GM23338 (cell line): ENCODE results near the gene CMC1. TPM values are rescaled to one million over a fixed set of nuclear protein-coding genes. Genes with fewer than 3 reads are reported as not detected.

ENCODE experiments used
- ATAC-seq: fragments of 200-7000 bp; cut with Tn5 transposase; 3 replicates; pipeline ENCODE4 v1.9.1; 2020
- DNase-seq: peaks from one replicate; pipeline ENCODE4 v3.0.0-alpha.2; 2015; ENCODE audit warnings: low spot score
- H2AFZ ChIP-seq: fragments of 200-600 bp; sonication (generic); 2 replicates; pipeline ENCODE4 v1.8.0; 2016; ENCODE audit warnings: antibody characterized with exemption, mild to moderate bottlenecking, moderate library complexity
- H3F3A ChIP-seq: fragments of 200-600 bp; sonication (generic); replicated peaks from 2 replicates; pipeline ENCODE4 v1.8.0; 2017; ENCODE audit warnings: antibody characterized with exemption, mixed run types, low read depth
- H3K27ac ChIP-seq: fragments of 200-600 bp; sonication (generic); 2 replicates; pipeline ENCODE4 v1.6.1; 2016; ENCODE audit warnings: low read depth
- H3K27me3 ChIP-seq: fragments of 200-600 bp; sonication (generic); 2 replicates; pipeline ENCODE4 v1.8.0; 2016; ENCODE audit warnings: mild to moderate bottlenecking, mixed run types, moderate library complexity; ENCODE audit not compliant: insufficient read depth
- H3K36me3 ChIP-seq: fragments of 200-600 bp; sonication (generic); 2 replicates; pipeline ENCODE4 v1.8.0; 2016; ENCODE audit warnings: mild to moderate bottlenecking; ENCODE audit not compliant: insufficient read depth
- H3K4me1 ChIP-seq: fragments of 200-600 bp; sonication (generic); 2 replicates; pipeline ENCODE4 v1.8.0; 2016; ENCODE audit warnings: mild to moderate bottlenecking, moderate library complexity; ENCODE audit not compliant: insufficient read depth
- H3K4me2 ChIP-seq: fragments of 200-600 bp; sonication (generic); 2 replicates; pipeline ENCODE4 v1.7.1; 2017; ENCODE audit warnings: mixed run types
- H3K4me3 ChIP-seq: fragments of 200-600 bp; sonication (generic); 2 replicates; pipeline ENCODE4 v1.6.1; 2016; ENCODE audit warnings: mixed run types
- H3K79me2 ChIP-seq: fragments of 200-600 bp; sonication (generic); replicated peaks from 2 replicates; pipeline ENCODE4 v1.8.0; 2017; ENCODE audit warnings: mild to moderate bottlenecking; ENCODE audit not compliant: insufficient read depth
- H3K9me2 ChIP-seq: fragments of 200-600 bp; sonication (generic); 2 replicates; pipeline ENCODE4 v1.8.0; 2017; ENCODE audit not compliant: insufficient read depth
- H4K20me1 ChIP-seq: fragments of 200-600 bp; sonication (generic); replicated peaks from 2 replicates; pipeline ENCODE4 v1.8.0; 2017; ENCODE audit warnings: mild to moderate bottlenecking; ENCODE audit not compliant: insufficient read depth
- H3K27ac Mint-ChIP-seq: 2 replicates; pipeline ENCODE4 v1.8.0; 2020; ENCODE audit warnings: inconsistent platforms, mild to moderate bottlenecking, moderate library complexity, mixed read lengths
- H3K27me3 Mint-ChIP-seq: 3 replicates; pipeline ENCODE4 v1.8.0; 2022; ENCODE audit warnings: low read depth, mild to moderate bottlenecking, moderate library complexity, mixed read lengths, inconsistent platforms; ENCODE audit not compliant: insufficient read depth, poor library complexity
- H3K36me3 Mint-ChIP-seq: 3 replicates; pipeline ENCODE4 v1.8.0; 2021; ENCODE audit warnings: low read depth, mild to moderate bottlenecking, inconsistent platforms, moderate library complexity, mixed read lengths
- H3K4me1 Mint-ChIP-seq: 3 replicates; pipeline ENCODE4 v1.8.0; 2020; ENCODE audit warnings: mild to moderate bottlenecking, inconsistent platforms, mixed read lengths
- H3K4me3 Mint-ChIP-seq: 3 replicates; pipeline ENCODE4 v1.8.0; 2021; ENCODE audit warnings: moderate library complexity, mild to moderate bottlenecking, inconsistent platforms, mixed read lengths
- H3K9me3 Mint-ChIP-seq: 3 replicates; pipeline ENCODE4 v1.8.0; 2020; ENCODE audit warnings: moderate library complexity, mild to moderate bottlenecking, inconsistent platforms, mixed read lengths
- EZH2 ChIP-seq: fragments of 200-600 bp; sonication (generic); IDR thresholded peaks from one replicate; pipeline ENCODE4 v1.8.0; 2017; ENCODE audit warnings: antibody characterized with exemption, mild to moderate bottlenecking, low read depth; ENCODE audit not compliant: unreplicated experiment
- JUNB ChIP-seq: IDR thresholded peaks from one replicate; pipeline ENCODE4 v1.6.1; 2016; ENCODE audit warnings: antibody characterized with exemption; ENCODE audit not compliant: unreplicated experiment
- STAT1 ChIP-seq: IDR thresholded peaks from one replicate; pipeline ENCODE4 v1.6.1; 2016; ENCODE audit warnings: antibody characterized with exemption; ENCODE audit not compliant: unreplicated experiment
- ZNF114 ChIP-seq: fragments of 250-450 bp; sonication (Bioruptor Pico); IDR thresholded peaks from 2 replicates; pipeline ENCODE4 v1.5.0; 2020; ENCODE audit warnings: mild to moderate bottlenecking, moderate library complexity
- polyA plus RNA-seq: library from polyadenylated mRNA; unstranded; fragments of >200 nt; fragmentation: Nextera tagmentation; extraction: Ambion mirVana; gene quantifications from 2 replicates; pipeline ENCODE4 v1.2.1, GENCODE V29; 2016
- total RNA-seq: library from RNA; depleted of rRNA; stranded (reverse); fragments of >200 nt; shearing (Covaris generic); gene quantifications from 2 replicates; pipeline ENCODE4 v1.2.3, GENCODE V29; 2014
- TF ChIP-seq, protein P1 (sequence below): fragments of 250-450 bp; sonication (Bioruptor Pico); IDR thresholded peaks from 2 replicates; pipeline ENCODE4 v1.5.0; 2020; ENCODE audit warnings: mild to moderate bottlenecking, moderate library complexity
- TF ChIP-seq, protein P2 (sequence below), 2 experiments: fragments of 200-600 bp in 1 of 2; sonication (generic) in 1 of 2; conservative IDR thresholded peaks; 2 replicates each; pipeline versions ENCODE4 v1.5.1 to v1.6.1; 2016 to 2017; ENCODE audit warnings: antibody characterized with exemption in 2 of 2, low read depth in 2 of 2, mild to moderate bottlenecking in 2 of 2, moderate library complexity in 1 of 2

The CMC1 gene
- total and polyA plus RNA-seq, 2 experiments from 2014 or later = 9.2 to 144 TPM

DNA sequence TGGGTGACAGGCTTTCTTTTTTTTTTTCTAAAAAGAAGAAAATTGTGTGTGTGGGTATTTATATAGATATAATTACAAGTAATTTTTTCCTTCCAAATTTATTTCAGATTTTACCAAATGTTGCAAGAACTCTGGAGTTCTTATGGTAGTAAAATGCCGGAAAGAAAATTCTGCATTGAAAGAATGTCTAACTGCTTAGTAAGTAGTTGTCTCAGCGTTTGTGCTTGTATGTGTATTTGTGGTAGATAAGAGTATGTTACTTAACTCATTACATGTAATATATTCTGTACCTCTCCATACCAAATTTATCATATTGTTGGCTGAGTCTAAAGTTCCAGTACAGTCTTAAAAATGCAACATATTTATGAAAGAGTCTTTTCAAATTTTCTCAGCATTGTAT lies 74.8 kb downstream of the CMC1 start:
- Histone ChIP-seq H3F3A (no peaks in the 10 kb centered on the region), H3K27me3 (no peaks in the 10 kb centered on the region), H3K36me3 (no peaks in the 10 kb centered on the region), H2AFZ (no peak overlapping the region), H3K9me2 (no peaks in the 10 kb centered on the region), H3K4me2 (no peak overlapping the region), H4K20me1 (no peaks in the 10 kb centered on the region; the same call in 1 of the 2 replicates), H3K4me3 (no peak overlapping the region), H3K4me1 (no peaks in the 10 kb centered on the region), H3K79me2 (no peaks in the 10 kb centered on the region), H3K27ac (no peak overlapping the region)
- TF ChIP-seq JUNB (no peak), STAT1 (no peak), ZNF114 (CRISPR knock-in tag) (no peak), EZH2 (no peak)
- TF ChIP-seq, protein P1, sequence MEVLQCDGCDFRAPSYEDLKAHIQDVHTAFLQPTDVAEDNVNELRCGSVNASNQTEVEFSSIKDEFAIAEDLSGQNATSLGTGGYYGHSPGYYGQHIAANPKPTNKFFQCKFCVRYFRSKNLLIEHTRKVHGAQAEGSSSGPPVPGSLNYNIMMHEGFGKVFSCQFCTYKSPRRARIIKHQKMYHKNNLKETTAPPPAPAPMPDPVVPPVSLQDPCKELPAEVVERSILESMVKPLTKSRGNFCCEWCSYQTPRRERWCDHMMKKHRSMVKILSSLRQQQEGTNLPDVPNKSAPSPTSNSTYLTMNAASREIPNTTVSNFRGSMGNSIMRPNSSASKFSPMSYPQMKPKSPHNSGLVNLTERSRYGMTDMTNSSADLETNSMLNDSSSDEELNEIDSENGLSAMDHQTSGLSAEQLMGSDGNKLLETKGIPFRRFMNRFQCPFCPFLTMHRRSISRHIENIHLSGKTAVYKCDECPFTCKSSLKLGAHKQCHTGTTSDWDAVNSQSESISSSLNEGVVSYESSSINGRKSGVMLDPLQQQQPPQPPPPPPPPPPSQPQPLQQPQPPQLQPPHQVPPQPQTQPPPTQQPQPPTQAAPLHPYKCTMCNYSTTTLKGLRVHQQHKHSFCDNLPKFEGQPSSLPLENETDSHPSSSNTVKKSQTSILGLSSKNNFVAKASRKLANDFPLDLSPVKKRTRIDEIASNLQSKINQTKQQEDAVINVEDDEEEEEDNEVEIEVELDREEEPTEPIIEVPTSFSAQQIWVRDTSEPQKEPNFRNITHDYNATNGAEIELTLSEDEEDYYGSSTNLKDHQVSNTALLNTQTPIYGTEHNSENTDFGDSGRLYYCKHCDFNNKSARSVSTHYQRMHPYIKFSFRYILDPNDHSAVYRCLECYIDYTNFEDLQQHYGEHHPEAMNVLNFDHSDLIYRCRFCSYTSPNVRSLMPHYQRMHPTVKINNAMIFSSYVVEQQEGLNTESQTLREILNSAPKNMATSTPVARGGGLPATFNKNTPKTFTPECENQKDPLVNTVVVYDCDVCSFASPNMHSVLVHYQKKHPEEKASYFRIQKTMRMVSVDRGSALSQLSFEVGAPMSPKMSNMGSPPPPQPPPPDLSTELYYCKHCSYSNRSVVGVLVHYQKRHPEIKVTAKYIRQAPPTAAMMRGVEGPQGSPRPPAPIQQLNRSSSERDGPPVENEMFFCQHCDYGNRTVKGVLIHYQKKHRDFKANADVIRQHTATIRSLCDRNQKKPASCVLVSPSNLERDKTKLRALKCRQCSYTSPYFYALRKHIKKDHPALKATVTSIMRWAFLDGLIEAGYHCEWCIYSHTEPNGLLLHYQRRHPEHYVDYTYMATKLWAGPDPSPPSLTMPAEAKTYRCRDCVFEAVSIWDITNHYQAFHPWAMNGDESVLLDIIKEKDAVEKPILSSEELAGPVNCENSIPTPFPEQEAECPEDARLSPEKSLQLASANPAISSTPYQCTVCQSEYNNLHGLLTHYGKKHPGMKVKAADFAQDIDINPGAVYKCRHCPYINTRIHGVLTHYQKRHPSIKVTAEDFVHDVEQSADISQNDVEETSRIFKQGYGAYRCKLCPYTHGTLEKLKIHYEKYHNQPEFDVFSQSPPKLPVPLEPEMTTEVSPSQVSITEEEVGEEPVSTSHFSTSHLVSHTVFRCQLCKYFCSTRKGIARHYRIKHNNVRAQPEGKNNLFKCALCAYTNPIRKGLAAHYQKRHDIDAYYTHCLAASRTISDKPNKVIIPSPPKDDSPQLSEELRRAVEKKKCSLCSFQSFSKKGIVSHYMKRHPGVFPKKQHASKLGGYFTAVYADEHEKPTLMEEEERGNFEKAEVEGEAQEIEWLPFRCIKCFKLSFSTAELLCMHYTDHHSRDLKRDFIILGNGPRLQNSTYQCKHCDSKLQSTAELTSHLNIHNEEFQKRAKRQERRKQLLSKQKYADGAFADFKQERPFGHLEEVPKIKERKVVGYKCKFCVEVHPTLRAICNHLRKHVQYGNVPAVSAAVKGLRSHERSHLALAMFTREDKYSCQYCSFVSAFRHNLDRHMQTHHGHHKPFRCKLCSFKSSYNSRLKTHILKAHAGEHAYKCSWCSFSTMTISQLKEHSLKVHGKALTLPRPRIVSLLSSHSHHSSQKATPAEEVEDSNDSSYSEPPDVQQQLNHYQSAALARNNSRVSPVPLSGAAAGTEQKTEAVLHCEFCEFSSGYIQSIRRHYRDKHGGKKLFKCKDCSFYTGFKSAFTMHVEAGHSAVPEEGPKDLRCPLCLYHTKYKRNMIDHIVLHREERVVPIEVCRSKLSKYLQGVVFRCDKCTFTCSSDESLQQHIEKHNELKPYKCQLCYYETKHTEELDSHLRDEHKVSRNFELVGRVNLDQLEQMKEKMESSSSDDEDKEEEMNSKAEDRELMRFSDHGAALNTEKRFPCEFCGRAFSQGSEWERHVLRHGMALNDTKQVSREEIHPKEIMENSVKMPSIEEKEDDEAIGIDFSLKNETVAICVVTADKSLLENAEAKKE (CRISPR knock-in tag) = no peak
- TF ChIP-seq, protein P2, sequence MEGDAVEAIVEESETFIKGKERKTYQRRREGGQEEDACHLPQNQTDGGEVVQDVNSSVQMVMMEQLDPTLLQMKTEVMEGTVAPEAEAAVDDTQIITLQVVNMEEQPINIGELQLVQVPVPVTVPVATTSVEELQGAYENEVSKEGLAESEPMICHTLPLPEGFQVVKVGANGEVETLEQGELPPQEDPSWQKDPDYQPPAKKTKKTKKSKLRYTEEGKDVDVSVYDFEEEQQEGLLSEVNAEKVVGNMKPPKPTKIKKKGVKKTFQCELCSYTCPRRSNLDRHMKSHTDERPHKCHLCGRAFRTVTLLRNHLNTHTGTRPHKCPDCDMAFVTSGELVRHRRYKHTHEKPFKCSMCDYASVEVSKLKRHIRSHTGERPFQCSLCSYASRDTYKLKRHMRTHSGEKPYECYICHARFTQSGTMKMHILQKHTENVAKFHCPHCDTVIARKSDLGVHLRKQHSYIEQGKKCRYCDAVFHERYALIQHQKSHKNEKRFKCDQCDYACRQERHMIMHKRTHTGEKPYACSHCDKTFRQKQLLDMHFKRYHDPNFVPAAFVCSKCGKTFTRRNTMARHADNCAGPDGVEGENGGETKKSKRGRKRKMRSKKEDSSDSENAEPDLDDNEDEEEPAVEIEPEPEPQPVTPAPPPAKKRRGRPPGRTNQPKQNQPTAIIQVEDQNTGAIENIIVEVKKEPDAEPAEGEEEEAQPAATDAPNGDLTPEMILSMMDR (conservative IDR thresholded peaks at IDR 0.05; ENCODE audit: low read depth in 2 of 2) = no peak
- DNase-seq (no peak), ATAC-seq (no peak)
- Mint-ChIP-seq H3K9me3 (no peaks in the 10 kb centered on the region), H3K36me3 (no peaks in the 10 kb centered on the region; the same call in 2 of the 3 replicates), H3K27ac (no peak overlapping the region), H3K27me3 (no peaks in the 10 kb centered on the region), H3K4me1 (peaks cover 5% of the 10 kb centered on the region; the same call in 1 of the 3 replicates), H3K4me3 (no peak overlapping the region)
